HG03139 (cell line): ENCODE data around the gene SOBP.
"Not testable (repeated sequence)": the region's sequence is repeated elsewhere in the genome, so short reads cannot be mapped to it uniquely, and the experiment has no call there.

ENCODE experiments used
- ATAC-seq: cut with Tn5 transposase; IDR thresholded peaks from one replicate; pipeline ENCODE4 v1.9.1; 2021; ENCODE audit not compliant: unreplicated experiment

SOBP gene

GRCh38 chr6:107489636-107490565 is at the start of gene SOBP:
Gene SOBP (plus strand): TSS chr6:107490117. CDS start chr6:107490617, 500 bp downstream.
- ATAC-seq: no peak

GRCh38 chr6:107440936-107441335 is 49.0 kb upstream of the SOBP start:
- ATAC-seq: no peak

DNA sequence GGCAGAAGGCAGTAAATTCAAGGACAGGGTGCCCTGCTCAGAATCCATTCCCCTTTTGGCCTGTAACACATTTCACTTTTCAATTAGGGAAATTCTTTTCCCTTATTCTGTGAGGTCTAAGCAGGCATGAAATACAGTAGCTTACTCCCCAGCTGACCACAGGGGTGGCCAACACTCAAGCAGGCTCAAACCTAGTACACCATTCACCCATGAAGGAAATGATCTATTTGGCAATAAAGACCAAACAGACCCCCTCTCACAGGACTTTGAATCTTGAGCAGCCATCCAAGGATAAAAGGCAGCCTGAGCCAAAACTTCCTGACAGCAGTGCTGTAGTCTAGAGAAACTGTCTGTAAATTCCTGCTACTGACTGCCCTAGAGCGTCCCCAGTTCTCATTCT is 48.2 kb upstream of the SOBP start:
- ATAC-seq: no peak

DNA sequence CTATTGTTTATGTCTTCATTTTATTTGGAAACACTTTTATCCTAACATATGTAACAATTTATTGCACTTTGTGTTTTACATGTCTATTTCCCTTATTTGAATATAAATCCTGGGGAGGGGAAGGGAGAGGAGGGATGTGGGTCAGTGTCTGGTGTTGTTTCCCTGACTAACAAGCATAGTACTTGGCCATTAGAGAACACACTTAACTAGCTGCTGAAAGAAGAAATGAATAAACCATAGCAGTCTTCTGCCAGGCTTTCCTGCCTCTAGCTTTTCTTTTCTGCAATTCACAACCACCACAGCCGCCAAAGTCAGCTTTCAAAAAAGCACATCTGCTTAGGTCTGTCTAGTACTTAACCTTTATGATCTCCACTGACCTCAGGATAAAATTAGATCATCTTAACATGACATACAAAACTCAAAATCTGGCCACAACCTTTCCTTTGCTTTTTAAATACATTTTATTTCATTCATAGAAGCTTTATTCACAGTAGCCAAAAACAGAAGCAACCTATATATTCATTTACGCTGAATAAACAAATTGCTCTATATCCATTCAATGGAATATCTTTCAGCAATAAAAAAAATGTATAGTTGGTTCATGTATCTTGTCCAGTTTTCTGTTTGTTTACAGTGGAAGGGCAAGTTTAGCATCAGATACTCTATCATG is 46.8 kb upstream of the SOBP start:
- no peak for ATAC-seq

GRCh38 chr6:107443608-107444267 is 46.2 kb upstream of the SOBP start:
- ATAC-seq: no peak

- ATAC-seq: no peak
Observed at GRCh38 chr6:107444277-107444676, 45.6 kb upstream of the SOBP start.

- ATAC-seq: no peak
Observed at GRCh38 chr6:107447663-107448216, 42.2 kb upstream of the SOBP start.

DNA sequence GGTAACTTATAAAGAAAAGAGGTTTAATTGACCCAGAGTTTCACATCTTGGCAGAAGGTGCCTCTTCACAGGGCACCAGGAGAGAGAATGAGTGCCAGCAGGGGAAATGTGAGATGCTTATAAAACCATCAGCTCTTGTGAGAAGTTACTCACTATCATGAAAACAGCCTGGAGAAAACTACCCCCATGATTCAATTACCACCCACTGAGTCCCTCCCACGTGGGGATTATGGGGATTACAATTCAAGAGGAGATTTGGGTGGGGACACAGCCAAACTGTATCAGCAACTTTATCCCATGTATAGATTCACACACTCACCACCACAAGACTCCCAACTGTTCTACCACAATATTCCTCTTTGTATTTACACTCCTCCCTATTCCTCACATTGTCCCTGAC is 41.1 kb upstream of the SOBP start:
- no peak for ATAC-seq

GRCh38 chr6:107458672-107459282 is 31.1 kb upstream of the SOBP start:
- peak; percentile 6 for ATAC-seq

- peak; percentile 92 for ATAC-seq
Observed at GRCh38 chr6:107459283-107460082, 30.4 kb upstream of the SOBP start, which contains the start of gene PDSS2. Gene PDSS2 (minus strand): TSS chr6:107459564. CDS start chr6:107459285, 279 bp downstream.

GRCh38 chr6:107460083-107460631 is 29.8 kb upstream of the SOBP start:
- ATAC-seq: no peak

DNA sequence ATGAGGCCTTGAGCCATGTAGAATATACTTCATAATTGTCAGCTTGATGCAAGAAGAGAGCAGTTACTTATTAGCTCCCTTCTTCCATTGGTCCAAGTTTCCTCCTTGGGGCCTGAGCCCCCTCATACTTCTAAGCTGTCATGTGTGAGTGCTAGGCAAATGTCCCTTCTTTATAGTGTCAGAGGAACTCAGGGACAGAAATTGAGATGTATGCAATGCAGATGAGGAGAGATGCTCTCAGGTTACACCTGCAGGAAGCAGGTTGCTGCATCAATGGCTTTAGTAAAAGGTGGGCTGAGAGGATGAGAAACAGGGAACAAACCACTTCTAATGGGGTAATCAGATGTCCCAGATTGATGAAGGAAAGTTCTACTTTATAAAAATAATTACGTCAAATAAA is 23.9 kb upstream of the SOBP start:
- no peak for ATAC-seq

DNA sequence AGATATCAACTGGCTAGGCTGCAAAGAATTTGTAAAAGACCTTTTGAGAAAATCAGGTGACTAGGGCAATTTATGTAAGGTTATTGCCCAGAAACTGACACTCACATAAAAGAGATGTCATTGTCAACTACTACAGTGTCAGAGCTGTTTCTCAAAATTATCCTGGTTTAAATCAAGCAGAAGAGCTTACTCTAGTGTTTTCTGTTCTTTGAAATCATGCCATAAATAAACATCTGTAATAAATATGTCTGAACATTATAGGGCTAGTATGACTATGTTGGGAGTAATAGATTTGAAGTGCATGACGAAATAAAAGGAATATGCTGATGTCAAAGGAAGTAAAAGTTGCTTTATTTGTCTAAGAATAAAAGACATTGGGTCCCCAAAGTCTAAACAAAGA is 19.6 kb upstream of the SOBP start:
- no peak for ATAC-seq

DNA sequence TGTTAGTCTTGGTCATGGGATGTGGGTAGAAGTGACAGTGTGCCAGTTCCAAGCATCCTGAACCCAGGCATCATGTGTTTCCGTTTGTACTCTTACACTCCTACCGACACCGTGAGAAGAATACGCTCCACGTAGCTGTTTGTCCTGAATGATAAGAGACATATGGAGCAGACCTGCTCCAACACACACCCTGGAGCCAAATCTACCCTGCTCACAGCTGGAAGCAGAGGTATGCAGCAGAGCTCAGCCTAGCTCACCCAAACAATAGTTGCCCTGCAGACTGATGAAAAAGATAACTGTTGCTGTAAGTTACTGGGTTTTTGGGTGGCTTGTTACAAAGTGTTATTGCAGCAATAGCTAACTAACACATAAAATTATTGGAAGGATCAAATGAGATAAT is 16.3 kb upstream of the SOBP start:
- no peak for ATAC-seq

DNA sequence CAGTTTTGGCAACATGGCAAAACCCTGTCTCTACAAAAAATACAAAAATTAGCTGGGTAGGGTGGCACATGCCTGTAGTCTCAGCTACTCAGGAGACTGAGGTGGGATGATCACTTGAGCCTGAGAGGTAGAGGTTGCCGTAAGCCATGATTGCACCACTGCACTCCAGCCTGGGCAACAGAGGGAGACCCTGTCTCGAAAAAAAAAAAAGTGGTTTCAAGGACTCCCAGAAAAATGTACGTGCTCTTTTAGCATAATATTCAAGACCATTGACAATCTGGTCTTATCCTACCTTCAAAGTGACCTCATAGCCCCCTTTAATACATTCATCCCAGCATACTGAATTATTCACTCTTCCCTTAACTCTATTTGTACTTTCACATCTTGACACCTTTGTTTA is 14.6 kb upstream of the SOBP start:
- ATAC-seq: not testable (repeated sequence)

DNA sequence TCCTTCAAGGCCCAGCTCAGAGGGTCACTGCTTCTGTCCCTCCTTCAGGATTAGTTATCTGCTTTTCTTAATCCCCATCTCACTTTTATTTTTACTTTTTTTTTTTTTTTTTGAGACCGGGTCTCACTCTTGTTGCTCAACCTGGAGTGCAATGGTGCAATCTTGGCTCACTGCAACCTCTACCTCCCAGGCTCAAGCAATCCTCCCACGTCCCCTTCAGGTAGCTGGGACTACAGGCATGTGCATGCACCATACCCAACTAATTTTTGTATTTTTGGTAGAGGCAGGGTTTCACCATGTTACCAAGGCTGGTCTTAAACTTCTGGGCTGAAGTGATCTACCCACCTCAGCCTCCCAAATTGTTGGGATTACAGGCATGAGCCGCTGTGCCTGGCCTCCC is 14.1 kb upstream of the SOBP start:
- ATAC-seq: not testable (repeated sequence)

DNA sequence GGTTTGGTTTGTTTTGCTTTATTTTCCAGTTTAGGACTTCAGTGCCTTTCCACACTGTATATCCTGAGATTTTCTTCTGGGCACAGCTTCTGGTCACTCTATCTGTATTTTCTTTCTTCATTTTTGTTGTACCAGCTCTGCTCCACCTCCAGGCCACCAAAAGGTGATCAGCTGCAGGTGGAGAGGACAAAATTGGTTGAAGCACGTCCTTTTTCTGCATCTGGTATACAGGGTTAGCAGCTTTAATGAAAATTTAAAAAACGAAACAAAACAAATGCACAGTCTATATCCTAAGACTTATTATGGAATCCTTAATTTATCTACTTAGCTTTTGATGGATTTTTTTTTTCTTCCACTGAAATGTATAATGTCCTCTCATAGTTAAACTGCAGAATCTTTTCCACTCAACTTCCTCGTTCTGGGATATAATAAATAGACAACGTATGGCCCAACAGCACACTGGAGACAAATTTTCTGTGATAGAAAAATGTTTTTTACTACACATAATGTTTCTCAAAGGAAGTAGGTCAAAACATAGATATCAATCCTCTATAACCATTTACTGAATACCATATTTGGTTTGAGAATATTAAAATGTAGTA is 10.7 kb upstream of the SOBP start:
- no peak for ATAC-seq

GRCh38 chr6:107485157-107485556 is 4.8 kb upstream of the SOBP start:
- ATAC-seq: no peak

- ATAC-seq: no peak
Observed at GRCh38 chr6:107488174-107488874, 1.6 kb upstream of the SOBP start.
